Measurements from ENCODE around the gene CNGB1. TPM values are rescaled to one million over a fixed set of nuclear protein-coding genes. Genes with fewer than 3 reads are reported as not detected.

CNGB1 gene
- total RNA-seq, 4 donors from 2014 or later, result 0.14 to 1.9 (median 0.87) TPM

- 39% methylated on average over 11 of the region's 11 CpGs; no CpG with 5 or more reads in 1 of the 2 donors for WGBS, 2 donors (ENCODE audit: low coverage in 1 of 2)
- Histone ChIP-seq H3K4me1 (peaks cover 0 to 10% (median 0%) of the 10 kb centered on the region in 4 donors), H3K4me3 (no peak overlapping the region), H3K27me3 (no peaks in the 10 kb centered on the region), H3K27ac (no peak overlapping the region), H3K9me3 (no peaks in the 10 kb centered on the region), H3K36me3 (no peaks in the 10 kb centered on the region)
- TF ChIP-seq EP300 (IDR thresholded peaks at IDR 0.05; ENCODE audit: low read depth) (no peak), CTCF (IDR thresholded peaks at IDR 0.05) (no peak), POLR2AphosphoS5 (IDR thresholded peaks at IDR 0.05) (no peak), POLR2A (IDR thresholded peaks at IDR 0.05) (no peak)
- intact Hi-C loops (cut with DNase I; ENCODE audit: low total_unique reads), result no loop called here
- DNase-seq, result peak; percentile 41
- in situ Hi-C loops (cut with MboI; ENCODE audit: low pct_ligation_motif_present in 1 of 4, low pct_unique_long_range_greater_than_20kb in 1 of 4, low sequenced_read_pairs in 3 of 4), result no loop called here
These were observed 29.8 kb downstream of the CNGB1 start for GRCh38 chr16:57941016-57941664.

- no peaks in the 10 kb centered on the region for H3K36me3 ChIP-seq
- no peaks in the 10 kb centered on the region for H3K9me3 ChIP-seq
- H3K27ac ChIP-seq, result no peak overlapping the region
- no peak for TF ChIP-seq CTCF (IDR thresholded peaks at IDR 0.05)
- TF ChIP-seq EP300 (IDR thresholded peaks at IDR 0.05; ENCODE audit: low read depth), result no peak
- no peak for TF ChIP-seq POLR2AphosphoS5 (IDR thresholded peaks at IDR 0.05)
- no peak for TF ChIP-seq POLR2A (IDR thresholded peaks at IDR 0.05)
- H3K4me3 ChIP-seq, result no peak overlapping the region
- in situ Hi-C loops (cut with MboI; ENCODE audit: low pct_ligation_motif_present in 1 of 4, low pct_unique_long_range_greater_than_20kb in 1 of 4, low sequenced_read_pairs in 3 of 4), result no loop called here
- intact Hi-C loops (cut with DNase I; ENCODE audit: low total_unique reads), result no loop called here
- 90% methylated on average over 5 of the region's 5 CpGs; no CpG with 5 or more reads in 1 of the 2 donors for WGBS, 2 donors (ENCODE audit: low coverage in 1 of 2)
- no peaks in the 10 kb centered on the region for H3K27me3 ChIP-seq
- DNase-seq, result no peak
- H3K4me1 ChIP-seq, result peaks cover 0 to 10% (median 0%) of the 10 kb centered on the region in 4 donors
These were observed 30.5 kb downstream of the CNGB1 start for GRCh38 chr16:57940382-57940966.

GRCh38 chr16:57939872-57940224, 31.1 kb downstream of the CNGB1 start:
- Histone ChIP-seq H3K27ac (no peak overlapping the region), H3K36me3 (no peaks in the 10 kb centered on the region), H3K27me3 (no peaks in the 10 kb centered on the region), H3K4me1 (peaks cover 0 to 10% (median 0%) of the 10 kb centered on the region in 4 donors), H3K4me3 (no peak overlapping the region), H3K9me3 (no peaks in the 10 kb centered on the region)
- DNase-seq, result no peak
- WGBS, 2 donors (ENCODE audit: low coverage in 1 of 2), result 88% methylated on average over 6 of the region's 10 CpGs; no CpG with 5 or more reads in 1 of the 2 donors
- in situ Hi-C loops (cut with MboI; ENCODE audit: low pct_ligation_motif_present in 1 of 4, low pct_unique_long_range_greater_than_20kb in 1 of 4, low sequenced_read_pairs in 3 of 4), result no loop called here
- intact Hi-C loops (cut with DNase I; ENCODE audit: low total_unique reads), result no loop called here
- TF ChIP-seq POLR2A (IDR thresholded peaks at IDR 0.05), result no peak
- no peak for TF ChIP-seq POLR2AphosphoS5 (IDR thresholded peaks at IDR 0.05)
- no peak for TF ChIP-seq CTCF (IDR thresholded peaks at IDR 0.05)
- TF ChIP-seq EP300 (IDR thresholded peaks at IDR 0.05; ENCODE audit: low read depth), result no peak

- intact Hi-C loops (cut with DNase I; ENCODE audit: low total_unique reads), result no loop called here
- peak; percentile 66 for DNase-seq
- no peak overlapping the region for H3K27ac ChIP-seq
- in situ Hi-C loops (cut with MboI; ENCODE audit: low pct_ligation_motif_present in 1 of 4, low pct_unique_long_range_greater_than_20kb in 1 of 4, low sequenced_read_pairs in 3 of 4), result no loop called here
- no peaks in the 10 kb centered on the region for H3K27me3 ChIP-seq
- H3K4me1 ChIP-seq, result peaks cover 0 to 10% (median 0%) of the 10 kb centered on the region in 4 donors
- H3K4me3 ChIP-seq, result no peak overlapping the region
- H3K36me3 ChIP-seq, result no peaks in the 10 kb centered on the region
- 42% methylated on average over 3 to 13 of the region's 13 CpGs for WGBS, 2 donors (ENCODE audit: low coverage in 1 of 2)
- TF ChIP-seq EP300 (IDR thresholded peaks at IDR 0.05; ENCODE audit: low read depth), result no peak
- no peaks in the 10 kb centered on the region for H3K9me3 ChIP-seq
These were observed 31.7 kb downstream of the CNGB1 start for GRCh38 chr16:57938936-57939871.
